Mucosa of rectum (tissue), 2 donors: ENCODE data around the gene NCR2.
"Not testable (repeated sequence)": the region's sequence is repeated elsewhere in the genome, so short reads cannot be mapped to it uniquely, and the experiment has no call there.

Experiments
- H3K27ac ChIP-seq, 2 donors: one replicate each; pipeline ENCODE4 v1.7.0; 2013; ENCODE audit warnings: inconsistent platforms in 2 of 2, low read depth in 2 of 2, low read length in 2 of 2
- H3K27me3 ChIP-seq, 2 donors: one replicate each; pipeline ENCODE4 v1.7.0; 2013; ENCODE audit warnings: low read length in 2 of 2; ENCODE audit not compliant: control insufficient read depth in 2 of 2, insufficient read depth in 2 of 2
- H3K36me3 ChIP-seq, 2 donors: one replicate each; pipeline ENCODE4 v1.7.0; 2013; ENCODE audit warnings: low read length in 2 of 2; ENCODE audit not compliant: control insufficient read depth in 2 of 2, insufficient read depth in 2 of 2
- H3K4me1 ChIP-seq, 2 donors: one replicate each; pipeline ENCODE4 v1.7.0; 2013; ENCODE audit warnings: low read length in 2 of 2, mild to moderate bottlenecking in 1 of 2; ENCODE audit not compliant: control insufficient read depth in 2 of 2, insufficient read depth in 2 of 2
- H3K4me3 ChIP-seq, 2 donors: one replicate each; pipeline ENCODE4 v1.7.0; 2013; ENCODE audit warnings: low read length in 2 of 2
- H3K9ac ChIP-seq, 2 donors: one replicate each; pipeline ENCODE4 v1.7.0; 2013; ENCODE audit warnings: low read length in 2 of 2, low read depth in 1 of 2, mild to moderate bottlenecking in 1 of 2
- H3K9me3 ChIP-seq, 2 donors: one replicate each; pipeline ENCODE4 v1.7.0; 2013; ENCODE audit warnings: low read length in 2 of 2; ENCODE audit not compliant: control insufficient read depth in 2 of 2
- donor health status: healthy.
- donor health status: Normal muscosa, but diverticular disease.

NCR2 gene, protein sequence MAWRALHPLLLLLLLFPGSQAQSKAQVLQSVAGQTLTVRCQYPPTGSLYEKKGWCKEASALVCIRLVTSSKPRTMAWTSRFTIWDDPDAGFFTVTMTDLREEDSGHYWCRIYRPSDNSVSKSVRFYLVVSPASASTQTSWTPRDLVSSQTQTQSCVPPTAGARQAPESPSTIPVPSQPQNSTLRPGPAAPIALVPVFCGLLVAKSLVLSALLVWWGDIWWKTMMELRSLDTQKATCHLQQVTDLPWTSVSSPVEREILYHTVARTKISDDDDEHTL

GRCh38 chr6:41335296-41335695, at the start of gene NCR2:
TSS of gene NCR2 (plus strand) at chr6:41335608. CDS start at chr6:41335877, 269 bp downstream.
- Histone ChIP-seq H3K27ac (no peak within 1 kb of the TSS), H3K4me1 (peaks cover 0 to 5% of the 10 kb centered on the region in 2 donors), H3K4me3 (no peak within 1 kb of the TSS), H3K9ac (no peak within 1 kb of the TSS), H3K27me3 (no peaks in the 10 kb centered on the region), H3K36me3 (no peaks in the 10 kb centered on the region), H3K9me3 (no peaks in the 10 kb centered on the region)

DNA sequence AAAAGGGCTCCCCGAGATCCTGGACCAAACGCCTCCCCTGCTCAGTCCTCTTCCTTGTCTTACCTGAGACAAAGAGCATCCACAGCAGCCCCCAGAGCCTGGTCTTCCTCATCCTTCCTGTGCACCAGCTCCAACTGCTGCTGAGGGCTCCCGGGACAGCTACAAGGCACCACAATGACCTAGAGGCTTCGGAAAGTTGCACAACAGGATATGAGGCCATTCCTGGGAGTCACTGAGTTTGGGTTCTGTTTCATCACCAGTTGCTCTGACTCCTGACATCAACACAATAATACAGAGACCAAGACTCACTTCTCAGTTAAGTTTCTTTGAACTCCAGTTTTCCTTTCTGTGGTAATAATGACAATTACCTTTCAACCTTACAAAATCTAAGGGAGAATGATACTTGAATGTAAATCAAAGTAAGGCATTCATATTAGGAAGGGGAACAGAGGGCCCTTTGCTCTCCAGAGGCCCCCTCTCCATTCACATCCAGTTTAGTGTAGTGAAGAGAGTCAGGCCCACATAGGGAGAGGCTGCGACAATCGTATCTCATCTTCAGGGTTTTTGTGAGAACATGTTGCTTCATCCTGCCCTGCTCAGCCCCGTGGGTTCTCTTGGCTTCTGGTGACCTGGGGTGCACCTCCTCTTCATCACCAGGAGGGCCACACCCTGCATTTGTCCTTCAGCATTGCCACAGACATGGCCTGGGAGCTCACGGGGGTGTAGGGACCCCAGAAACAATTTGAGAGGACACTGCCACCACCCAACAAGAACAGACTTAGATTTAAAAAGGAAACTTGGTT, 48.7 kb upstream of the NCR2 start, which contains the start of gene TREM1:
TSS of gene TREM1 (minus strand) at position 139 of the 803 bp plus-strand sequence. CDS start at position 112, 27 bp downstream.
- no peak within 1 kb of the TSS for H3K27ac ChIP-seq

GRCh38 chr6:41288030-41288753, 47.2 kb upstream of the NCR2 start:
- Histone ChIP-seq H3K9me3 (no peaks in the 10 kb centered on the region), H3K36me3 (no peaks in the 10 kb centered on the region), H3K27me3 (peaks cover 0 to 2% of the 10 kb centered on the region in 2 donors), H3K4me1 (no peaks in the 10 kb centered on the region), H3K4me3 (no peak overlapping the region), H3K27ac (no peak overlapping the region), H3K9ac (no peak overlapping the region)

More for the DNA sequence above, 48.7 kb upstream of the NCR2 start, which contains the start of gene TREM1:
- Histone ChIP-seq H3K9me3 (no peaks in the 10 kb centered on the region), H3K4me3 (no peak within 1 kb of the TSS), H3K9ac (no peak within 1 kb of the TSS), H3K27me3 (peaks cover 0 to 2% of the 10 kb centered on the region in 2 donors), H3K4me1 (no peaks in the 10 kb centered on the region), H3K36me3 (no peaks in the 10 kb centered on the region)

- Histone ChIP-seq H3K27ac (no peak overlapping the region), H3K9me3 (no peaks in the 10 kb centered on the region)
Observed at GRCh38 chr6:41288754-41289129, 46.7 kb upstream of the NCR2 start.

GRCh38 chr6:41289815-41290214, 45.6 kb upstream of the NCR2 start:
- H3K4me1 ChIP-seq = no peaks in the 10 kb centered on the region
- H3K4me3 ChIP-seq = no peak overlapping the region
- H3K36me3 ChIP-seq = no peaks in the 10 kb centered on the region
- peaks cover 0 to 4% of the 10 kb centered on the region in 2 donors for H3K27me3 ChIP-seq
- no peaks in the 10 kb centered on the region for H3K9me3 ChIP-seq
- H3K27ac ChIP-seq = no peak overlapping the region
- H3K9ac ChIP-seq = no peak overlapping the region

More at GRCh38 chr6:41288754-41289129, 46.7 kb upstream of the NCR2 start:
- Histone ChIP-seq H3K36me3 (no peaks in the 10 kb centered on the region), H3K9ac (no peak overlapping the region), H3K27me3 (peaks cover 0 to 2% of the 10 kb centered on the region in 2 donors), H3K4me1 (no peaks in the 10 kb centered on the region), H3K4me3 (no peak overlapping the region)

GRCh38 chr6:41291717-41292116, 43.7 kb upstream of the NCR2 start:
- Histone ChIP-seq H3K27me3 (peaks cover 0 to 4% of the 10 kb centered on the region in 2 donors), H3K36me3 (no peaks in the 10 kb centered on the region), H3K9me3 (no peaks in the 10 kb centered on the region), H3K9ac (no peak overlapping the region), H3K4me1 (no peaks in the 10 kb centered on the region), H3K27ac (no peak overlapping the region), H3K4me3 (no peak overlapping the region)

- Histone ChIP-seq H3K4me3 (no peak overlapping the region), H3K27ac (no peak overlapping the region), H3K9ac (no peak overlapping the region), H3K9me3 (no peaks in the 10 kb centered on the region), H3K27me3 (peaks cover 0 to 4% of the 10 kb centered on the region in 2 donors), H3K36me3 (no peaks in the 10 kb centered on the region), H3K4me1 (no peaks in the 10 kb centered on the region)
Observed at GRCh38 chr6:41294214-41294872, 41.1 kb upstream of the NCR2 start.

- H3K9ac ChIP-seq, H3K4me1 ChIP-seq, H3K4me3 ChIP-seq, H3K27me3 ChIP-seq, H3K36me3 ChIP-seq, H3K27ac ChIP-seq, H3K9me3 ChIP-seq: not testable (repeated sequence)
Observed at GRCh38 chr6:41297248-41297647, 38.2 kb upstream of the NCR2 start.

- H3K27ac ChIP-seq = no peak overlapping the region
Observed at GRCh38 chr6:41298785-41299502, 36.5 kb upstream of the NCR2 start.

More at GRCh38 chr6:41298785-41299502, 36.5 kb upstream of the NCR2 start:
- no peaks in the 10 kb centered on the region for H3K4me1 ChIP-seq
- H3K27me3 ChIP-seq = peaks cover under 1% of the 10 kb centered on the region in 2 donors
- no peak overlapping the region for H3K9ac ChIP-seq
- no peak overlapping the region for H3K4me3 ChIP-seq
- H3K9me3 ChIP-seq = no peaks in the 10 kb centered on the region
- H3K36me3 ChIP-seq = no peaks in the 10 kb centered on the region
